Bronchial epithelial cell (primary cell): ENCODE results near the gene RHEB. TPM values are rescaled to one million over a fixed set of nuclear protein-coding genes. Genes with fewer than 3 reads are reported as not detected.

Experiments used
- DNase-seq: peaks from one replicate; pipeline ENCODE4 v3.0.0-alpha.2; 2010; ENCODE audit warnings: low read depth
- FAIRE-seq: peaks from 2 replicates; lab custom pipeline; 2011; peaks lifted over from hg19 to GRCh38; lab: Jason Lieb, UNC
- H3K27me3 ChIP-seq: 2 replicates; pipeline ENCODE4 v1.5.1; 2011; ENCODE audit warnings: low read length; ENCODE audit not compliant: control insufficient read depth, insufficient read depth
- H3K36me3 ChIP-seq: 2 replicates; pipeline ENCODE4 v1.5.1; 2011; ENCODE audit warnings: low read length; ENCODE audit not compliant: control insufficient read depth, insufficient read depth
- H3K4me3 ChIP-seq: 2 replicates; pipeline ENCODE4 v1.5.1; 2011; ENCODE audit warnings: mild to moderate bottlenecking, low read depth, low read length, control low read depth
- total RNA-seq: library from RNA; depleted of rRNA; stranded (reverse); fragments of >200 nt; gene quantifications from 2 replicates; pipeline ENCODE4 v1.2.1, GENCODE V29; 2014
- TF ChIP-seq, protein P1 (sequence below): IDR thresholded peaks from 2 replicates; pipeline ENCODE4 v1.5.1; 2011; ENCODE audit warnings: mild to moderate bottlenecking, moderate library complexity, low read length, control low read depth, inconsistent platforms; ENCODE audit not compliant: insufficient read depth, severe bottlenecking

Gene RHEB
- total RNA-seq, 1 donor from 2014 or later = 68.7 TPM

- Histone ChIP-seq H3K27me3 (no peaks in the 10 kb centered on the region), H3K4me3 (no peak overlapping the region), H3K36me3 (peaks cover 9% of the 10 kb centered on the region)
- FAIRE-seq (no peak), DNase-seq (no peak)
- TF ChIP-seq, protein P1, sequence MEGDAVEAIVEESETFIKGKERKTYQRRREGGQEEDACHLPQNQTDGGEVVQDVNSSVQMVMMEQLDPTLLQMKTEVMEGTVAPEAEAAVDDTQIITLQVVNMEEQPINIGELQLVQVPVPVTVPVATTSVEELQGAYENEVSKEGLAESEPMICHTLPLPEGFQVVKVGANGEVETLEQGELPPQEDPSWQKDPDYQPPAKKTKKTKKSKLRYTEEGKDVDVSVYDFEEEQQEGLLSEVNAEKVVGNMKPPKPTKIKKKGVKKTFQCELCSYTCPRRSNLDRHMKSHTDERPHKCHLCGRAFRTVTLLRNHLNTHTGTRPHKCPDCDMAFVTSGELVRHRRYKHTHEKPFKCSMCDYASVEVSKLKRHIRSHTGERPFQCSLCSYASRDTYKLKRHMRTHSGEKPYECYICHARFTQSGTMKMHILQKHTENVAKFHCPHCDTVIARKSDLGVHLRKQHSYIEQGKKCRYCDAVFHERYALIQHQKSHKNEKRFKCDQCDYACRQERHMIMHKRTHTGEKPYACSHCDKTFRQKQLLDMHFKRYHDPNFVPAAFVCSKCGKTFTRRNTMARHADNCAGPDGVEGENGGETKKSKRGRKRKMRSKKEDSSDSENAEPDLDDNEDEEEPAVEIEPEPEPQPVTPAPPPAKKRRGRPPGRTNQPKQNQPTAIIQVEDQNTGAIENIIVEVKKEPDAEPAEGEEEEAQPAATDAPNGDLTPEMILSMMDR = no peak
These were observed 54.5 kb downstream of the RHEB start for GRCh38 chr7:151465169-151465568.

DNA sequence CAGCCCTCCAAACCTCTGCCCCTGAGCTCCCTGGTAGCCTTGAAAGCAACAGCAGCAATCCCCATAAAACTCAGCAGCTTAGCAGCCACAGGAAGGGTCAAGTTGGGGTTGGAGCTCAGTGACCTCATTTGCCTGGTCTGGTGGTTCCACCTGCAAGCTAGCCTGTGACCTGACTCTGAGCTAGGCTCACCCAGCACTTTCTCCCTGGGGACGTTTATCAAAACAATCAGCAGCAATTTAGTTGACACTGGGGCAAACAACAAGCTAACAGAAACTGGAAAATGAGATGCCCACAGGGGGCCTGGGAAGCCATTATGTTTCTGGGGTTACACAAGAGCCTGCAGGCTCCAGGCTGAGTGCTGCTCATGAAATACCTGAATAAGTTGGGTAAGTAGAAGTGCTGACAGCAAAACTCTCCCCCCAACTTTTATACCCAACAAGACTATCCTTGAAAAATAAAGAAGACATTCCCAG lies 57.4 kb downstream of the RHEB start:
- no peak for DNase-seq
- H3K4me3 ChIP-seq = no peak overlapping the region
- FAIRE-seq = no peak
- H3K27me3 ChIP-seq = no peaks in the 10 kb centered on the region
- TF ChIP-seq, protein P1 = no peak
- no peaks in the 10 kb centered on the region for H3K36me3 ChIP-seq

DNA sequence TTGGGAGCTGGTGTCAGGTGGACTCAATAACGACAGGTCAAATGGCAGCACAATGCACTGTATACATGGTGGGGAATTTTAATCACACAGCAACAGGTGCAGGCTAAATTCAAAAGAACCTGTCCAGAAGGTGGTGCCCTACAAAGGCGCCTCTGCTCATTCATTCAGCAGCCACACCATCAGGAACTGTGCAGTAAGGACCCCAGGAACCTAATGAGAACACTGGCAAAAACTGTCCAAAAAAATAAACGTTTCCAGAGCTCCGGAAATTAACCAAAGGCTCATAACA lies 57.8 kb downstream of the RHEB start:
- FAIRE-seq = no peak

GRCh38 chr7:151461096-151461941 lies 58.4 kb downstream of the RHEB start:
- H3K27me3 ChIP-seq = no peaks in the 10 kb centered on the region
- no peaks in the 10 kb centered on the region for H3K36me3 ChIP-seq
- FAIRE-seq (no peak), DNase-seq (no peak)
- TF ChIP-seq, protein P1 = no peak
- H3K4me3 ChIP-seq = no peak overlapping the region

More for the DNA sequence above, 57.8 kb downstream of the RHEB start:
- DNase-seq = no peak
- TF ChIP-seq, protein P1 = no peak
- no peaks in the 10 kb centered on the region for H3K36me3 ChIP-seq
- no peak overlapping the region for H3K4me3 ChIP-seq
- no peaks in the 10 kb centered on the region for H3K27me3 ChIP-seq

DNA sequence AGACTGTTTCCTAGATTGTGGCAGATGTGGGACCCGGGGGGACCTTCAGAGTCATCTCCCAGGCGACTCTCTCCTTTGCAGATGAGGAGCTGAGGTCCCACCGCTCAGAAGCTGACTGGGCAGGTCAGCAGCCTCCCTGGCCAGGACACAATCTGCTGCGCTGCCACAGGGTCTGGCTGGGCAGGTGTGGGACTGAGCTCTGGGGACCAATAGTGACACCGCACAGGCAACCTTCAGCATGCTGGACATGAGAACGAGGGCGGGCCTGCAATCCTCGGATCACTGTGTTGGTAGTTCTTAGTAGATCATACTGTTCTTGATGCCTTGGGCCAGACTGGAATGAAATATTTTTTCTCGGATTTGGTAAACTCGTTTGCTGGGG lies 59.2 kb downstream of the RHEB start:
- H3K36me3 ChIP-seq = no peaks in the 10 kb centered on the region
- FAIRE-seq = no peak

More for the DNA sequence above, 59.2 kb downstream of the RHEB start:
- Histone ChIP-seq H3K27me3 (no peaks in the 10 kb centered on the region), H3K4me3 (no peak overlapping the region)
- DNase-seq = no peak
- TF ChIP-seq, protein P1 = no peak
